OCI-LY1 (cell line): Measurements from ENCODE around the gene IL18BP.
A peak's percentile ranks its signal among the peaks of the same experiment; 100 is the strongest.

ENCODE experiments used
- H2AFZ ChIP-seq: fragments of 200-600 bp; sonication (generic), shearing (Covaris generic); 2 replicates; pipeline ENCODE4 v1.6.0; 2014; ENCODE audit warnings: antibody characterized with exemption, mild to moderate bottlenecking, low read length
- H3F3A ChIP-seq: fragments of 200-600 bp; sonication (generic), shearing (Covaris generic); 2 replicates; pipeline ENCODE4 v1.6.0; 2014; ENCODE audit warnings: mild to moderate bottlenecking, antibody characterized with exemption, low read length, moderate library complexity; ENCODE audit not compliant: insufficient read depth
- H3K27ac ChIP-seq: fragments of 200-600 bp; sonication (generic); 2 replicates; pipeline ENCODE4 v1.5.1; 2014; ENCODE audit warnings: low read length, mixed run types, mild to moderate bottlenecking, low read depth; ENCODE audit not compliant: poor library complexity, severe bottlenecking
- H3K27me3 ChIP-seq: fragments of 200-600 bp; sonication (generic); 2 replicates; pipeline ENCODE4 v1.6.0; 2014; ENCODE audit warnings: antibody characterized with exemption, mild to moderate bottlenecking, low read length, moderate library complexity; ENCODE audit not compliant: insufficient read depth
- H3K36me3 ChIP-seq: fragments of 200-600 bp; sonication (generic); 2 replicates; pipeline ENCODE4 v1.6.1; 2014; ENCODE audit warnings: mild to moderate bottlenecking, antibody characterized with exemption, low read length, moderate library complexity, mixed read lengths; ENCODE audit not compliant: insufficient read depth
- H3K4me1 ChIP-seq: fragments of 200-600 bp; sonication (generic); 2 replicates; pipeline ENCODE4 v1.5.1; 2014; ENCODE audit warnings: mild to moderate bottlenecking, low read length, moderate library complexity; ENCODE audit not compliant: insufficient read depth, severe bottlenecking
- H3K4me2 ChIP-seq: fragments of 200-600 bp; sonication (generic), shearing (Covaris generic); 2 replicates; pipeline ENCODE4 v1.6.1; 2014; ENCODE audit warnings: low read length
- H3K4me3 ChIP-seq: fragments of 200-600 bp; sonication (generic); 2 replicates; pipeline ENCODE4 v1.5.1; 2014; ENCODE audit warnings: low read length, low read depth, mild to moderate bottlenecking, mixed read lengths; ENCODE audit not compliant: poor library complexity, severe bottlenecking
- H3K79me2 ChIP-seq: fragments of 200-600 bp; shearing (Covaris generic); 2 replicates; pipeline ENCODE4 v1.6.1; 2016; ENCODE audit warnings: mixed run types, low read length, mixed read lengths; ENCODE audit not compliant: insufficient read depth
- H3K9ac ChIP-seq: fragments of 200-600 bp; sonication (generic), shearing (Covaris generic); 2 replicates; pipeline ENCODE4 v1.6.1; 2014; ENCODE audit warnings: mild to moderate bottlenecking, low read length, mixed read lengths
- H3K9me2 ChIP-seq: fragments of 200-600 bp; sonication (generic), shearing (Covaris generic); 2 replicates; pipeline ENCODE4 v1.6.1; 2014; ENCODE audit warnings: low read depth, mild to moderate bottlenecking, low read length, mixed read lengths
- H3K9me3 ChIP-seq: fragments of 200-600 bp; shearing (Covaris generic); 2 replicates; pipeline ENCODE4 v1.6.1; 2014; ENCODE audit warnings: low read length, mixed read lengths
- H4K20me1 ChIP-seq: fragments of 200-600 bp; sonication (generic), shearing (Covaris generic); 2 replicates; pipeline ENCODE4 v1.6.0; 2016; ENCODE audit warnings: mild to moderate bottlenecking, low read length; ENCODE audit not compliant: insufficient read depth
- EZH2 ChIP-seq: fragments of 200-600 bp; sonication (generic), shearing (Covaris generic); IDR thresholded peaks from 2 replicates; pipeline ENCODE4 v1.8.0; 2017; ENCODE audit warnings: borderline replicate concordance, mixed run types, mild to moderate bottlenecking, antibody characterized with exemption, low read length, moderate library complexity, mixed read lengths
- TF ChIP-seq, protein P1 (sequence below): fragments of 200-600 bp; sonication (generic), shearing (Covaris generic); IDR thresholded peaks from 2 replicates; pipeline ENCODE4 v1.5.1; 2017; ENCODE audit warnings: mild to moderate bottlenecking, antibody characterized with exemption, low read length, moderate library complexity, mixed read lengths

The IL18BP gene

DNA sequence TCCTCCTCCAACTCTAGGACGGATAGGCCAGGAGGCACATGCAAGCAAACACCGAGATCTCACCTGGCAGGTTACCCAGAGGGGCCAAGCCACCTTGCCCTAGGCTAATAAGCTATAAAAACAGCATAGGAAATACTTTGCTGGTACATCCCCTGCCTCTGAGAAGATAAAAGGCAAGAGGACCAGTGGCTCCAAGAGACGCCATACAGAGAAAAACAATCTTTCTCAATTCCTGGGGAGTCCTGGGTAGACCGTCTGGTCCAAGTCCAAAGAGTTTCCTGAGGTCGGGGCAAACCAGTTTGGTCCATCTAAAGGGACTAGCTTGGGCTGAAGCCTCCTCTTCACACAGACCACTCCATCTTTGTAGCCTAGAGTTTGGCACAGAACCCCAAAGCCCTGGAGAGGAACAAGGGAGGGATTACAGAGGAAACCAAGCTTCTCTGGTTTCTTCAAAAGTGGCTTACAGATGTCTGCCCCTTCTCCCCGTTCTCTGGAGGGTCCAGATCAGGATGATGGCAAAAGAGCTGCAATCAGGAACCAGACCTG lies 41.2 kb downstream of the IL18BP start:
- H3K79me2 ChIP-seq = peaks cover 38% of the 10 kb centered on the region
- no peaks in the 10 kb centered on the region for H3K9me3 ChIP-seq
- H3F3A ChIP-seq = no peaks in the 10 kb centered on the region
- peak overlapping the region; percentile 75 for H3K9ac ChIP-seq
- peak overlapping the region; percentile 65 for H3K4me3 ChIP-seq
- H3K27ac ChIP-seq = peak overlapping the region; percentile 92
- H3K36me3 ChIP-seq = peaks cover 16% of the 10 kb centered on the region; the same call in 1 of the 2 replicates
- peaks cover 77% of the 10 kb centered on the region for H3K4me1 ChIP-seq
- no peaks in the 10 kb centered on the region for H3K9me2 ChIP-seq
- TF ChIP-seq, protein P1, sequence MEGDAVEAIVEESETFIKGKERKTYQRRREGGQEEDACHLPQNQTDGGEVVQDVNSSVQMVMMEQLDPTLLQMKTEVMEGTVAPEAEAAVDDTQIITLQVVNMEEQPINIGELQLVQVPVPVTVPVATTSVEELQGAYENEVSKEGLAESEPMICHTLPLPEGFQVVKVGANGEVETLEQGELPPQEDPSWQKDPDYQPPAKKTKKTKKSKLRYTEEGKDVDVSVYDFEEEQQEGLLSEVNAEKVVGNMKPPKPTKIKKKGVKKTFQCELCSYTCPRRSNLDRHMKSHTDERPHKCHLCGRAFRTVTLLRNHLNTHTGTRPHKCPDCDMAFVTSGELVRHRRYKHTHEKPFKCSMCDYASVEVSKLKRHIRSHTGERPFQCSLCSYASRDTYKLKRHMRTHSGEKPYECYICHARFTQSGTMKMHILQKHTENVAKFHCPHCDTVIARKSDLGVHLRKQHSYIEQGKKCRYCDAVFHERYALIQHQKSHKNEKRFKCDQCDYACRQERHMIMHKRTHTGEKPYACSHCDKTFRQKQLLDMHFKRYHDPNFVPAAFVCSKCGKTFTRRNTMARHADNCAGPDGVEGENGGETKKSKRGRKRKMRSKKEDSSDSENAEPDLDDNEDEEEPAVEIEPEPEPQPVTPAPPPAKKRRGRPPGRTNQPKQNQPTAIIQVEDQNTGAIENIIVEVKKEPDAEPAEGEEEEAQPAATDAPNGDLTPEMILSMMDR = no peak
- no peak for TF ChIP-seq EZH2
- peak overlapping the region; percentile 76 for H3K4me2 ChIP-seq
- no peaks in the 10 kb centered on the region for H4K20me1 ChIP-seq
- H3K27me3 ChIP-seq = no peaks in the 10 kb centered on the region
- H2AFZ ChIP-seq = no peak overlapping the region

DNA sequence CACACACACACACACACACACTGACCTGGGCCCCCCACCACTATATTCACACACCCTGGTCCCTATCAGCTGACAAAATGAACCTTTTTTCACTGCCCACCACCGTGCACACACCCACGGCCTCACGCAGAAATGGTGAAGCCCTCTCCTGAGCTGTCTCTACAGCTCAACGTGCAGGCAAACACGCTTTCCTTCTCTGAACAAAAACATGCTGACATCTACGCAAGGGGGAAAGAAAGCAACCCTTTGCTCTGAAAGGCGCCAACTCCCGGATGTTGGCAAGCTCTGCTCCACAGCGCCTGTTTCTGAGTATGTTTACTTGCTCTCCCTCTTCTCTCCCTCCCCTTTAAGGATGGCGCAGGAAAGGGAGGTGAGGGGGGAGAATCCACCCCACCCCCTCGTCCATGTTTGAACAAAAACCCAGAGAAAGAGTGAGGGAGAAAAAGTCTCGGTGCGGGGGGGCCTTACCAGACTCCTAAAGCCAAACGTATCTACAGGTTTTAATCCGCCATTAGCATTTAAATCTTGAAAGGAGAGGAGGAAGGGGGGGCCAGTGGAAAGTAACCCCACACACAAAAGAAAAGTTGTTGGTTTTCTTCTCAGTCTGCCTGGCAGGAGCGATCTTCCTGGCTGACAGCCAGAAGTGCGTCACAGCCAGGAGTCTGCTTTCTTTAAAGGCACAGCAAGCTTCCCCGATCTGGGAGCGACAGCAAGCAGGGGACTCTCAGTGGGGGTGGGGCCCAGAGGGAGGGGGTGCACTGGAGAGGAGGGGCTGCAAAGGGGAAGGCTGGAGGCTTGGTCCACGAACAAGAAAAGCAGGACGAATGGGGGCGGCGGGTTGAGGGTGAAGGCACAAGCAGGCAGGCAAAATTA lies 42.0 kb downstream of the IL18BP start:
- peak overlapping the region; percentile 76 for H3K4me2 ChIP-seq
- no peaks in the 10 kb centered on the region for H4K20me1 ChIP-seq
- no peaks in the 10 kb centered on the region for H3K9me3 ChIP-seq
- TF ChIP-seq, protein P1 = no peak
- TF ChIP-seq EZH2 = no peak
- peak overlapping the region; percentile 65 for H3K4me3 ChIP-seq
- H3K9ac ChIP-seq = peak overlapping the region; percentile 75
- H2AFZ ChIP-seq = no peak overlapping the region
- H3K9me2 ChIP-seq = no peaks in the 10 kb centered on the region
- peak overlapping the region; percentile 92 for H3K27ac ChIP-seq
- H3K4me1 ChIP-seq = peaks cover 77% of the 10 kb centered on the region
- H3K36me3 ChIP-seq = peaks cover 8% of the 10 kb centered on the region; the same call in 1 of the 2 replicates
- H3F3A ChIP-seq = no peaks in the 10 kb centered on the region
- no peaks in the 10 kb centered on the region for H3K27me3 ChIP-seq
- H3K79me2 ChIP-seq = peaks cover 36% of the 10 kb centered on the region

DNA sequence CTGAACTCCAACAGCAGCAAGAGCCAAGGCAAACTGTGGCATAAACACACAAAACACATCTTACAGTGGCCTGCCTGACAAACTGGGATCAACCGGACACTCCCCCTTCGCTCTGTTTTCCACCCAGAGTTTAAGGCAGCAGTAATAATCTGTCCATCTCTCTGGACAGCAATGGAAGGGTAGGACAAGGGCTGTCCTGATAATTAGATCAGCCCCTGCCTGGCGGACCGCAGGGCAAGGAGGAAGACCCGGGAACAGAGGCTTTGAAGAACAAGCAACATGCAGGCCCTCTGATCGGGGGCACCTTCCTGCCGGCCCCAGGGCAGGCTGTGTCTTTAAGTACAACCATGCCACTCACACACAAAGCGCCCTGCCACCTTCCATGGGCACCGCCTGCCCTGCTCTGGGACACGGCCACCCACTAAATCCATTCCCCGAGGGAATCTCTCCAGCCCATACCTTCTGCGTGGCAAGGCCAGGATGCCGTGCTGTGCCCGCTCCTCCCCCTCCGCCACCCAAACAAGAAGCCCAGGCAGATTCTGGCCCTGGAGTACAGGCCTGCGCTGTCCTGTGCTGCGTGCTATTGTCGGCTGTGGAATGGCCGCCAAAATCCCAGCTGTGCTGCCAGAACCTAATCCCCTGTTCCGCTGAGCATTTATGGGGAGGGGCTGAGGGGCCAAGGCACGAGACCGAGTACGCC lies 42.8 kb downstream of the IL18BP start:
- no peaks in the 10 kb centered on the region for H3F3A ChIP-seq
- H2AFZ ChIP-seq = no peak overlapping the region
- peaks cover 28% of the 10 kb centered on the region for H3K79me2 ChIP-seq
- H3K4me3 ChIP-seq = peak overlapping the region; percentile 65
- no peaks in the 10 kb centered on the region for H3K9me3 ChIP-seq
- H3K27ac ChIP-seq = peak overlapping the region; percentile 92
- no peaks in the 10 kb centered on the region for H3K9me2 ChIP-seq
- H3K9ac ChIP-seq = peak overlapping the region; percentile 75
- TF ChIP-seq EZH2 = no peak
- TF ChIP-seq, protein P1 = no peak
- H4K20me1 ChIP-seq = no peaks in the 10 kb centered on the region
- H3K4me1 ChIP-seq = peaks cover 74% of the 10 kb centered on the region
- no peaks in the 10 kb centered on the region; the same call in 1 of the 2 replicates for H3K36me3 ChIP-seq
- peak overlapping the region; percentile 76 for H3K4me2 ChIP-seq
- H3K27me3 ChIP-seq = no peaks in the 10 kb centered on the region
